GM18499 (cell line): ENCODE data around the gene LHPP.

Experiments
- ATAC-seq: cut with Tn5 transposase; IDR thresholded peaks from one replicate; pipeline ENCODE4 v1.9.1; 2021; ENCODE audit warnings: moderate number of reproducible peaks; ENCODE audit not compliant: insufficient read depth, unreplicated experiment

Gene LHPP

GRCh38 chr10:124629842-124630241 is 168.2 kb downstream of the LHPP start:
- no peak for ATAC-seq

- ATAC-seq: no peak
Measured at GRCh38 chr10:124630551-124630950, 168.9 kb downstream of the LHPP start.

- no peak for ATAC-seq
Measured at GRCh38 chr10:124632064-124632531, 170.5 kb downstream of the LHPP start.

- no peak for ATAC-seq
Measured at GRCh38 chr10:124632566-124632965, 170.9 kb downstream of the LHPP start.

- ATAC-seq: no peak
Measured at GRCh38 chr10:124636271-124636995, 174.8 kb downstream of the LHPP start.

GRCh38 chr10:124637091-124637700 is 175.6 kb downstream of the LHPP start:
- no peak for ATAC-seq

GRCh38 chr10:124637746-124638145 is 176.1 kb downstream of the LHPP start:
- ATAC-seq: no peak

- ATAC-seq: no peak
Measured at GRCh38 chr10:124639206-124639605, 177.6 kb downstream of the LHPP start.

- no peak for ATAC-seq
Measured at GRCh38 chr10:124639646-124640045, 178.0 kb downstream of the LHPP start.

- ATAC-seq: no peak
Measured at GRCh38 chr10:124640056-124640455, 178.4 kb downstream of the LHPP start.

GRCh38 chr10:124640538-124641231 is 179.1 kb downstream of the LHPP start:
- ATAC-seq: no peak

GRCh38 chr10:124641282-124642087 is 179.9 kb downstream of the LHPP start:
- no peak for ATAC-seq

GRCh38 chr10:124642088-124642710 is 180.6 kb downstream of the LHPP start:
- no peak for ATAC-seq

- ATAC-seq: no peak
Measured at GRCh38 chr10:124643330-124644009, 181.8 kb downstream of the LHPP start.

- ATAC-seq: no peak
Measured at GRCh38 chr10:124644236-124644635, 182.6 kb downstream of the LHPP start.

- ATAC-seq: no peak
Measured at GRCh38 chr10:124644771-124645415, 183.3 kb downstream of the LHPP start.

GRCh38 chr10:124645467-124646095 is 184.0 kb downstream of the LHPP start:
- ATAC-seq: no peak

- no peak for ATAC-seq
Measured at GRCh38 chr10:124646483-124647352, 185.1 kb downstream of the LHPP start.
